A549 (cell line): ENCODE data around the gene SLC17A5. TPM values are rescaled to one million over a fixed set of nuclear protein-coding genes. Genes with fewer than 3 reads are reported as not detected.

ENCODE experiments used
- ATAC-seq, 2 experiments: fragments of 200-7000 bp in 1 of 2; fragments of >200 bp in 1 of 2; cut with Nextera tagmentation in 1 of 2; cut with Tn5 transposase in 1 of 2; 3 replicates each; pipeline versions ENCODE4 v1.8.0 to v1.9.1; 2018 to 2020; ENCODE audit warnings: mild to moderate bottlenecking in 1 of 2, moderate library complexity in 1 of 2
- CTCF ChIA-PET: fragments of 300-600 bp; sonication (Branson Sonifier 250); formaldehyde crosslinking; extraction: SDS; loops from one replicate; lab custom pipeline; 2021; ENCODE audit warnings: antibody characterized with exemption, inconsistent platforms; lab: Yijun Ruan, JAX
- POLR2A ChIA-PET: fragments of 350-600 bp; formaldehyde crosslinking; extraction: SDS; loops from one replicate; lab custom pipeline; 2021; ENCODE audit warnings: antibody characterized with exemption, inconsistent platforms; lab: Yijun Ruan, JAX
- DNase-seq, 2 experiments: peaks; one replicate each; pipeline versions ENCODE4 v3.0.0 to v3.0.0-alpha.2; 2011 to 2016; ENCODE audit warnings: low read depth in 1 of 2, low spot score in 1 of 2
- FAIRE-seq: peaks from 2 replicates; lab custom pipeline; 2011; peaks lifted over from hg19 to GRCh38; lab: Jason Lieb, UNC
- H3K27ac ChIP-seq, 2 experiments: fragments of >200 bp; sonication (Bioruptor Twin); formaldehyde crosslinking; 3 replicates each; pipeline ENCODE4 v1.5.1; 2016 to 2017
- H3K4me1 ChIP-seq: fragments of >200 bp; sonication (Bioruptor Twin); formaldehyde crosslinking; 3 replicates; pipeline ENCODE4 v1.6.1; 2016
- H3K4me2 ChIP-seq: fragments of >200 bp; sonication (Bioruptor Twin); formaldehyde crosslinking; 3 replicates; pipeline ENCODE4 v1.6.1; 2016
- H3K4me3 ChIP-seq: fragments of >200 bp; sonication (Bioruptor Twin); formaldehyde crosslinking; 3 replicates; pipeline ENCODE4 v1.5.1; 2016
- H3K9me3 ChIP-seq: fragments of >200 bp; sonication (Bioruptor Twin); formaldehyde crosslinking; 3 replicates; pipeline ENCODE4 v1.6.1; 2016
- BHLHE40 ChIP-seq: IDR thresholded peaks from 2 replicates; pipeline ENCODE4 v1.6.1; 2012; ENCODE audit warnings: low read depth, low read length, inconsistent platforms
- CBX8 ChIP-seq: fragments of 200-600 bp; sonication (generic); IDR thresholded peaks from 2 replicates; pipeline ENCODE4 v1.6.1; 2016
- CHD2 ChIP-seq: fragments of 150-350 bp; IDR thresholded peaks from 2 replicates; pipeline ENCODE4 v1.6.1; 2014; ENCODE audit warnings: low read length; ENCODE audit not compliant: partially characterized antibody
- CHD4 ChIP-seq: fragments of 200-600 bp; sonication (generic); IDR thresholded peaks from 2 replicates; pipeline ENCODE4 v1.6.1; 2016; ENCODE audit warnings: antibody characterized with exemption, mild to moderate bottlenecking, borderline replicate concordance
- CTCF ChIP-seq: fragments of >200 bp; sonication (Bioruptor Twin); formaldehyde crosslinking; IDR thresholded peaks from 3 replicates; pipeline ENCODE4 v1.5.1; 2016
- EP300 ChIP-seq, 2 experiments: fragments of >200 bp; sonication (Bioruptor Twin); formaldehyde crosslinking; IDR thresholded peaks; 2 replicates in 1 of 2; 3 replicates in 1 of 2; pipeline ENCODE4 v1.6.1; 2016 to 2017
- ESRRA ChIP-seq: fragments of 150-350 bp; IDR thresholded peaks from 2 replicates; pipeline ENCODE4 v1.6.1; 2014; ENCODE audit warnings: mild to moderate bottlenecking, low read length, borderline replicate concordance
- FOSB ChIP-seq: fragments of 250-450 bp; sonication (Bioruptor Pico); IDR thresholded peaks from 2 replicates; pipeline ENCODE4 v1.5.0; 2020; ENCODE audit warnings: mild to moderate bottlenecking, moderate library complexity
- FOSL2 ChIP-seq, 2 experiments: fragments of 450-650 bp in 1 of 2; fragments of >200 bp in 1 of 2; sonication (Bioruptor Twin) in 1 of 2; formaldehyde crosslinking; IDR thresholded peaks; 2 replicates each; pipeline versions ENCODE4 v1.5.0 to v1.6.1; 2016 to 2020; ENCODE audit warnings: mild to moderate bottlenecking in 1 of 2, moderate library complexity in 1 of 2
- HDAC2 ChIP-seq: fragments of 200-600 bp; sonication (generic); IDR thresholded peaks from 2 replicates; pipeline ENCODE4 v1.6.1; 2016
- HEYL ChIP-seq: fragments of 250-450 bp; sonication (Bioruptor Pico); IDR thresholded peaks from 2 replicates; pipeline ENCODE4 v1.8.0; 2021; ENCODE audit warnings: mild to moderate bottlenecking, moderate library complexity
- HOXA7 ChIP-seq: fragments of 250-450 bp; sonication (Bioruptor Pico); IDR thresholded peaks from 2 replicates; pipeline ENCODE4 v1.5.0; 2020; ENCODE audit warnings: mild to moderate bottlenecking, moderate library complexity
- HOXB5 ChIP-seq: fragments of 250-450 bp; sonication (Bioruptor Pico); IDR thresholded peaks from 2 replicates; pipeline ENCODE4 v1.5.0; 2020; ENCODE audit warnings: mild to moderate bottlenecking, moderate library complexity
- JUNB ChIP-seq: fragments of >200 bp; sonication (Bioruptor Twin); formaldehyde crosslinking; IDR thresholded peaks from 2 replicates; pipeline ENCODE4 v1.6.1; 2016
- MAFK ChIP-seq: fragments of 450-650 bp; IDR thresholded peaks from 2 replicates; pipeline ENCODE4 v1.6.1; 2014; ENCODE audit not compliant: partially characterized antibody
- MAX ChIP-seq: IDR thresholded peaks from 2 replicates; pipeline ENCODE4 v1.6.1; 2012
- NFE2L2 ChIP-seq: fragments of 150-350 bp; conservative IDR thresholded peaks from 2 replicates; pipeline ENCODE4 v1.6.1; 2014; ENCODE audit warnings: low read length
- NPAS2 ChIP-seq: fragments of 250-450 bp; sonication (Bioruptor Pico); IDR thresholded peaks from 2 replicates; pipeline ENCODE4 v1.8.0; 2022; ENCODE audit warnings: mild to moderate bottlenecking, moderate library complexity, borderline replicate concordance
- POLR2A ChIP-seq: IDR thresholded peaks from 2 replicates; pipeline ENCODE4 v1.6.1; 2012; ENCODE audit warnings: mild to moderate bottlenecking, low read length
- RAD21 ChIP-seq, 2 experiments: fragments of >200 bp in 1 of 2; sonication (Bioruptor Twin) in 1 of 2; formaldehyde crosslinking in 1 of 2; IDR thresholded peaks in 1 of 2; conservative IDR thresholded peaks in 1 of 2; 2 replicates in 1 of 2; 3 replicates in 1 of 2; pipeline ENCODE4 v1.6.1; 2012 to 2018; ENCODE audit warnings: inconsistent platforms in 1 of 2
- RCOR1 ChIP-seq: fragments of 150-350 bp; IDR thresholded peaks from 2 replicates; pipeline ENCODE4 v1.6.1; 2014; ENCODE audit warnings: antibody characterized with exemption, low read length, low read depth
- SREBF2 ChIP-seq: fragments of 450-650 bp; IDR thresholded peaks from 2 replicates; pipeline ENCODE4 v1.6.1; 2014; ENCODE audit warnings: mild to moderate bottlenecking, moderate library complexity
- TFCP2L1 ChIP-seq: fragments of 250-450 bp; sonication (Bioruptor Pico); IDR thresholded peaks from 2 replicates; pipeline ENCODE4 v1.5.0; 2021; ENCODE audit warnings: mild to moderate bottlenecking
- TP53 ChIP-seq: fragments of 250-450 bp; sonication (Bioruptor Pico); IDR thresholded peaks from 2 replicates; pipeline ENCODE4 v1.5.0; 2021; ENCODE audit warnings: mild to moderate bottlenecking, moderate library complexity
- USF2 ChIP-seq: fragments of 450-650 bp; IDR thresholded peaks from 2 replicates; pipeline ENCODE4 v1.6.1; 2014; ENCODE audit warnings: antibody characterized with exemption
- ZC3H11A ChIP-seq: fragments of 450-650 bp; IDR thresholded peaks from 2 replicates; pipeline ENCODE4 v1.6.1; 2014; ENCODE audit warnings: antibody characterized with exemption, mild to moderate bottlenecking
- ZFP36 ChIP-seq: fragments of 450-650 bp; IDR thresholded peaks from 2 replicates; pipeline ENCODE4 v1.6.1; 2014; ENCODE audit warnings: borderline replicate concordance; ENCODE audit not compliant: partially characterized antibody
- ZNF302 ChIP-seq: fragments of 250-450 bp; sonication (Bioruptor Pico); IDR thresholded peaks from 2 replicates; pipeline ENCODE4 v1.9.0; 2021; ENCODE audit warnings: inconsistent platforms, mild to moderate bottlenecking, moderate library complexity
- WGBS: methylation state at CpG from one replicate; pipeline ENCODE4 v1.1.6; 2017; ENCODE audit errors: missing lambda C conversion rate; 5-methylcytosine and 5-hydroxymethylcytosine counted together
- polyA plus RNA-seq, 4 experiments: library from polyadenylated mRNA; depleted of rRNA in 3 of 4; stranded (reverse); fragments of >200 nt; fragmentation: RNase III in 1 of 4; extraction: RNeasy Plus Mini Kit Qiagen cat#74134 plus additional on column Dnase treatment in 1 of 4; gene quantifications; 2 replicates in 3 of 4; 3 replicates in 1 of 4; pipeline ENCODE4 v1.2.3, GENCODE V29; 2011 to 2017
- TF ChIP-seq, protein P1 (sequence below): IDR thresholded peaks from 2 replicates; pipeline ENCODE4 v1.6.1; 2012; ENCODE audit warnings: low read depth, borderline replicate concordance
- TF ChIP-seq, protein P2 (sequence below): IDR thresholded peaks from 2 replicates; pipeline ENCODE4 v1.6.1; 2012

The SLC17A5 gene
- polyA plus RNA-seq, 2 of the 4 experiments (the other 2 are of a cell fraction) = 10.0 to 10.6 TPM

GRCh38 chr6:73691512-73691911 is 37.7 kb upstream of the SLC17A5 start:
- DNase-seq (no peak), FAIRE-seq (no peak), ATAC-seq (no peak)
- POLR2A ChIA-PET = no interaction called here
- peak overlapping the region in 1 of 2 experiments; percentile 49; a peak in 1 of 6 replicates for H3K27ac ChIP-seq
- H3K4me1 ChIP-seq = peaks cover 19% of the 10 kb centered on the region
- no peaks in the 10 kb centered on the region for H3K9me3 ChIP-seq
- no peak overlapping the region for H3K4me3 ChIP-seq
- TF ChIP-seq USF2 (no peak), BHLHE40 (no peak), HDAC2 (no peak), CBX8 (no peak), SREBF2 (no peak), CTCF (no peak), JUNB (no peak), CHD2 (no peak), EP300 (IDR thresholded peaks at IDR 0.05) (no peak), TFCP2L1 (CRISPR knock-in tag) (no peak), NFE2L2 (no peak), CHD4 (no peak), HOXA7 (CRISPR knock-in tag) (no peak)
- TF ChIP-seq, protein P1, sequence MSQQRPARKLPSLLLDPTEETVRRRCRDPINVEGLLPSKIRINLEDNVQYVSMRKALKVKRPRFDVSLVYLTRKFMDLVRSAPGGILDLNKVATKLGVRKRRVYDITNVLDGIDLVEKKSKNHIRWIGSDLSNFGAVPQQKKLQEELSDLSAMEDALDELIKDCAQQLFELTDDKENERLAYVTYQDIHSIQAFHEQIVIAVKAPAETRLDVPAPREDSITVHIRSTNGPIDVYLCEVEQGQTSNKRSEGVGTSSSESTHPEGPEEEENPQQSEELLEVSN = no peak
- no peak overlapping the region for H3K4me2 ChIP-seq
- CTCF ChIA-PET = interaction anchor here (1.5 to 5.6 kb wide), 4 partner anchors 16 to 1518 kb away, joined by 5 to 28 read pairs (median 10); no protein-coding TSS in a partner anchor

DNA sequence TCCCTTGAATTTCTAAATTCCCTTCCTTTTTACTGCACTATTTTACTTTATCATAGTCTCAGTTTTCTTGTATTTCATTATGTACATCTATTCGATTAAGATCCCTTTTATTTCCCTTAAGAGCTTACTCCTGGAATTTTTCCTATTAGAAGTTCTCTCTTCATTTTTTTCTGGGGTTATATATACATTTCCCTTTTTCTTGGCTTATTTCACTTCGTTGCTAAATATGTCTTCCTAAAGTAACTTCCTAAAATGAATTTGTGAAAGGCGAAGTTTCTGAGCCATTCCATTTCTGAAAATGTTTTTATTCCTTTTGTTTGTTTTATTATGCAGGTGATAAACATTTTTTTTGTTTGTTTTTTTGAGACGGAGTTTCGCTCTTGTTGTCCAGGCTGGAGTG is 36.3 kb upstream of the SLC17A5 start:
- Histone ChIP-seq H3K9me3 (no peaks in the 10 kb centered on the region), H3K4me1 (peaks cover 17% of the 10 kb centered on the region)
- no peak for ATAC-seq
- POLR2A ChIA-PET = no interaction called here
- TF ChIP-seq ZNF302 (no peak), ZFP36 (no peak), CTCF (no peak)
- TF ChIP-seq, all 56 proteins: peak for 0
- H3K4me2 ChIP-seq = no peak overlapping the region
- H3K4me3 ChIP-seq = no peak overlapping the region
- FAIRE-seq = no peak
- H3K27ac ChIP-seq = no peak overlapping the region
- no peak for DNase-seq
- CTCF ChIA-PET = interaction anchor here (0.6 to 5.6 kb wide), 3 partner anchors 15 to 296 kb away, joined by 3 to 28 read pairs (median 3); no protein-coding TSS in a partner anchor
- WGBS = 81% methylated on average over 5 of the region's 5 CpGs

DNA sequence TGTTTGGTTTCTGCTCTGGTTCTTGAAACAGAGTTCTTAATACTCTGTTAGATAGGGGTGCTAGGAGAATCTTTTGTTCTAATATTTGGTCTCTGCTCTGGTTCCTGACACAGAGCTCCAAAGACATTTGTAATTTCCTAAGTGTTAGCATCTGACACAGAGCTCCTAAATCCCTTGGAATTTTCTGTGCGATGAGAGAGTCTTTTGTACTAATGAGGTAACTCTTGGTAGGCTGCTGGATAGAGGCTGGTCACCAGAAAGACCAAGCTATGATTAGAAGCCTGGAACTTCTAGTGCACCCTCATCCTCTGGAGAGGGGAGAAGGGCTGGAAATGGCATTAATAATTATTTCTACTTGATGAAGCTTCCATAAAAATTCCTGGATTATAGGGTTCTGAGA is 34.6 kb upstream of the SLC17A5 start:
- 88% methylated on average over 1 of the region's 1 CpG for WGBS
- Histone ChIP-seq H3K4me3 (no peak overlapping the region), H3K9me3 (no peaks in the 10 kb centered on the region), H3K4me1 (peaks cover 8% of the 10 kb centered on the region; the same call in 2 of the 3 replicates), H3K4me2 (no peak overlapping the region), H3K27ac (no peak overlapping the region)
- FAIRE-seq (no peak), DNase-seq (no peak), ATAC-seq (no peak)
- ChIA-PET POLR2A (no interaction called here), CTCF (interaction anchor here (0.8 to 5.6 kb wide), 5 partner anchors 13 to 721 kb away, joined by 3 to 28 read pairs (median 3); no protein-coding TSS in a partner anchor)
- no peak for TF ChIP-seq MAX
- TF ChIP-seq FOSB = no peak
- no peak for TF ChIP-seq RAD21 (conservative IDR thresholded peaks at IDR 0.05 in 1 of 2, IDR thresholded peaks at IDR 0.05 in 1 of 2)
- TF ChIP-seq, protein P2, sequence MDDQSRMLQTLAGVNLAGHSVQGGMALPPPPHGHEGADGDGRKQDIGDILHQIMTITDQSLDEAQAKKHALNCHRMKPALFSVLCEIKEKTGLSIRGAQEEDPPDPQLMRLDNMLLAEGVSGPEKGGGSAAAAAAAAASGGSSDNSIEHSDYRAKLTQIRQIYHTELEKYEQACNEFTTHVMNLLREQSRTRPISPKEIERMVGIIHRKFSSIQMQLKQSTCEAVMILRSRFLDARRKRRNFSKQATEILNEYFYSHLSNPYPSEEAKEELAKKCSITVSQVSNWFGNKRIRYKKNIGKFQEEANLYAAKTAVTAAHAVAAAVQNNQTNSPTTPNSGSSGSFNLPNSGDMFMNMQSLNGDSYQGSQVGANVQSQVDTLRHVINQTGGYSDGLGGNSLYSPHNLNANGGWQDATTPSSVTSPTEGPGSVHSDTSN = no peak
- no peak for TF ChIP-seq HEYL (CRISPR knock-in tag)
- no peak for TF ChIP-seq HDAC2
- no peak for TF ChIP-seq POLR2A
- no peak for TF ChIP-seq TP53 (CRISPR knock-in tag)
- TF ChIP-seq HOXA7 (CRISPR knock-in tag) = no peak
- no peak for TF ChIP-seq ESRRA
- TF ChIP-seq ZC3H11A = no peak
- TF ChIP-seq CHD2 = no peak
- no peak for TF ChIP-seq NPAS2 (CRISPR knock-in tag)
- no peak for TF ChIP-seq RCOR1
- TF ChIP-seq HOXB5 (CRISPR knock-in tag) = no peak
- no peak for TF ChIP-seq EP300 (IDR thresholded peaks at IDR 0.05)
- no peak for TF ChIP-seq FOSL2 (IDR thresholded peaks at IDR 0.05)
- no peak for TF ChIP-seq FOSL2 (CRISPR knock-in tag; IDR thresholded peaks at IDR 0.05)
- no peak for TF ChIP-seq MAFK
